Neuronal stem cell (in vitro differentiated cells): Measurements from ENCODE around the gene ACTL6B.

Source experiments
- DNase-seq: peaks from one replicate; pipeline ENCODE4 v3.0.0-alpha.2; 2013; ENCODE audit warnings: low spot score
- H2AFZ ChIP-seq: one replicate; pipeline ENCODE4 v1.6.1; 2013; ENCODE audit warnings: mild to moderate bottlenecking, low read length, inconsistent platforms
- H2AK5ac ChIP-seq: 2 replicates; pipeline ENCODE4 v1.6.1; 2013; ENCODE audit warnings: low read depth, mild to moderate bottlenecking, inconsistent platforms, low read length, moderate library complexity, mixed read lengths
- H2BK120ac ChIP-seq: 2 replicates; pipeline ENCODE4 v1.6.1; 2013; ENCODE audit warnings: low read depth, mild to moderate bottlenecking, inconsistent platforms, low read length, moderate library complexity, mixed read lengths
- H2BK12ac ChIP-seq: one replicate; pipeline ENCODE4 v1.6.1; 2013; ENCODE audit warnings: low read length, inconsistent platforms
- H2BK15ac ChIP-seq: 2 replicates; pipeline ENCODE4 v1.6.1; 2013; ENCODE audit warnings: mild to moderate bottlenecking, low read length, inconsistent platforms, mixed read lengths
- H2BK5ac ChIP-seq: one replicate; pipeline ENCODE4 v1.6.1; 2013; ENCODE audit warnings: inconsistent platforms, mild to moderate bottlenecking, low read length, moderate library complexity
- H3K14ac ChIP-seq: one replicate; pipeline ENCODE4 v1.6.1; 2013; ENCODE audit warnings: low read length, inconsistent platforms
- H3K18ac ChIP-seq: 2 replicates; pipeline ENCODE4 v1.6.1; 2013; ENCODE audit warnings: low read length, inconsistent platforms
- H3K23ac ChIP-seq: 2 replicates; pipeline ENCODE4 v1.6.1; 2013; ENCODE audit warnings: low read depth, mild to moderate bottlenecking, mixed read lengths, low read length, inconsistent platforms; ENCODE audit not compliant: poor library complexity
- H3K27ac ChIP-seq: replicated peaks from 3 replicates; pipeline ENCODE4 v1.5.1; 2013; ENCODE audit warnings: low read length, inconsistent platforms
- H3K27me3 ChIP-seq, 3 experiments: 2 replicates each; pipeline ENCODE4 v1.6.1; 2013; ENCODE audit warnings: low read length in 3 of 3, mild to moderate bottlenecking in 2 of 3, inconsistent platforms in 1 of 3, low read depth in 1 of 3, mixed read lengths in 1 of 3, moderate library complexity in 1 of 3; ENCODE audit not compliant: control insufficient read depth in 3 of 3, insufficient read depth in 3 of 3
- H3K36me3 ChIP-seq, 2 donors: replicated peaks in 1 of 2; 2 replicates each; pipeline ENCODE4 v1.6.1; 2013; ENCODE audit warnings: low read length in 2 of 2; ENCODE audit not compliant: control insufficient read depth in 2 of 2, insufficient read depth in 2 of 2
- H3K4ac ChIP-seq: 2 replicates; pipeline ENCODE4 v1.6.1; 2013; ENCODE audit warnings: inconsistent platforms, mild to moderate bottlenecking, low read length, moderate library complexity
- H3K4me1 ChIP-seq, 2 donors: 1 replicate in 1 of 2; 2 replicates in 1 of 2; pipeline ENCODE4 v1.6.1; 2013; ENCODE audit warnings: low read length in 2 of 2, low read depth in 1 of 2; ENCODE audit not compliant: control insufficient read depth in 2 of 2, insufficient read depth in 1 of 2
- H3K4me2 ChIP-seq: one replicate; pipeline ENCODE4 v1.6.1; 2013; ENCODE audit warnings: mild to moderate bottlenecking, low read length, inconsistent platforms; ENCODE audit not compliant: insufficient read depth, poor library complexity, severe bottlenecking
- H3K4me3 ChIP-seq, 2 donors: 2 replicates each; pipeline ENCODE4 v1.5.1; 2013; ENCODE audit warnings: low read length in 2 of 2, mild to moderate bottlenecking in 2 of 2, inconsistent platforms in 1 of 2, moderate library complexity in 1 of 2
- H3K79me1 ChIP-seq: one replicate; pipeline ENCODE4 v1.6.1; 2013; ENCODE audit warnings: low read depth, mild to moderate bottlenecking, inconsistent platforms, low read length, moderate library complexity
- H3K9ac ChIP-seq: one replicate; pipeline ENCODE4 v1.6.1; 2013; ENCODE audit warnings: mild to moderate bottlenecking, low read depth, low read length, inconsistent platforms; ENCODE audit not compliant: poor library complexity
- H3K9me3 ChIP-seq, 2 donors: replicated peaks in 1 of 2; 2 replicates each; pipeline versions ENCODE3 to v1.6.1; 2013; ENCODE audit warnings: low read length in 2 of 2, mild to moderate bottlenecking in 2 of 2, inconsistent platforms in 1 of 2, low read depth in 1 of 2, mixed read lengths in 1 of 2, moderate library complexity in 1 of 2; ENCODE audit not compliant: control insufficient read depth in 2 of 2, insufficient read depth in 1 of 2
- H4K8ac ChIP-seq: one replicate; pipeline ENCODE4 v1.6.1; 2013; ENCODE audit warnings: low read depth, mild to moderate bottlenecking, inconsistent platforms, low read length, moderate library complexity
- H4K91ac ChIP-seq: one replicate; pipeline ENCODE4 v1.6.1; 2013; ENCODE audit warnings: low read length, low read depth, mild to moderate bottlenecking, inconsistent platforms; ENCODE audit not compliant: poor library complexity
- WGBS, 2 donors: extraction: QIAGEN DNeasy Blood & Tissue Kit; methylation state at CpG; one replicate each; pipeline ENCODE4 v1.1.7; 2013; ENCODE audit warnings: missing lambda C conversion rate in 2 of 2, mixed read lengths in 1 of 2; ENCODE audit not compliant: insufficient read length in 2 of 2, insufficient replicate concordance in 1 of 2; ENCODE audit errors: extremely low coverage in 2 of 2; 5-methylcytosine and 5-hydroxymethylcytosine counted together

The ACTL6B gene

DNA sequence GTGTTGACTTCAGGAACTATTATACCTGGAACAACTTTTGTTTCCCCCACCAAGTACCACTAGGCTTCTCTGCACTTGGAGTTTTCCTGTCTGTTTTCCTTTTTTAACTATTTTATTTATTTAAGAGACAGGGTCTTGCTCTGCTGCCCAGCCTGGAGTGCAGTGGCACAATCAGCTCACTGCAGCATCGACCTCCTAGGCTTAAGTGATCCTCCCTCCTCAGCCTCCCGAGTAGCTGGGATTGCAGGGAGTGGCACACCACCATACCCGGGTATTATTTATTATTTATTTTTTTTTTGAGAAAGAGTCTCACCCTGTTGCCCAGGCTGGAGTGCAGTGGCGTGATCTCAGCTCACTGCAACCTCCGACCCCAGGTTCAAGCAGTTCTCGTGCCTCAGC lies 39.9 kb upstream of the ACTL6B start:
- H2AFZ ChIP-seq: no peak overlapping the region
- no peak for DNase-seq
- no peak overlapping the region for H2BK120ac ChIP-seq
- H3K9me3 ChIP-seq: no peaks in the 10 kb centered on the region
- no peak overlapping the region for H3K4ac ChIP-seq
- no peak overlapping the region for H3K9ac ChIP-seq
- H2BK15ac ChIP-seq: no peak overlapping the region
- H3K27ac ChIP-seq: no peak overlapping the region
- no peak overlapping the region for H2BK12ac ChIP-seq
- H3K36me3 ChIP-seq: peaks cover 3 to 12% of the 10 kb centered on the region in 2 donors
- H3K27me3 ChIP-seq: peaks cover 0 to 2% (median 0%) of the 10 kb centered on the region in 3 experiments
- no peak overlapping the region for H2BK5ac ChIP-seq
- no peak overlapping the region for H4K91ac ChIP-seq
- no CpG with 5 or more reads among the region's 6 CpGs for WGBS, 2 donors
- no peak overlapping the region for H4K8ac ChIP-seq
- no peak overlapping the region for H3K4me3 ChIP-seq
- no peak overlapping the region for H3K14ac ChIP-seq
- H3K4me2 ChIP-seq: no peak overlapping the region
- no peak overlapping the region for H3K23ac ChIP-seq
- peaks cover 3% of the 10 kb centered on the region for H3K79me1 ChIP-seq
- H3K18ac ChIP-seq: no peak overlapping the region
- peaks cover 6 to 16% of the 10 kb centered on the region in 2 donors for H3K4me1 ChIP-seq
- no peak overlapping the region for H2AK5ac ChIP-seq

DNA sequence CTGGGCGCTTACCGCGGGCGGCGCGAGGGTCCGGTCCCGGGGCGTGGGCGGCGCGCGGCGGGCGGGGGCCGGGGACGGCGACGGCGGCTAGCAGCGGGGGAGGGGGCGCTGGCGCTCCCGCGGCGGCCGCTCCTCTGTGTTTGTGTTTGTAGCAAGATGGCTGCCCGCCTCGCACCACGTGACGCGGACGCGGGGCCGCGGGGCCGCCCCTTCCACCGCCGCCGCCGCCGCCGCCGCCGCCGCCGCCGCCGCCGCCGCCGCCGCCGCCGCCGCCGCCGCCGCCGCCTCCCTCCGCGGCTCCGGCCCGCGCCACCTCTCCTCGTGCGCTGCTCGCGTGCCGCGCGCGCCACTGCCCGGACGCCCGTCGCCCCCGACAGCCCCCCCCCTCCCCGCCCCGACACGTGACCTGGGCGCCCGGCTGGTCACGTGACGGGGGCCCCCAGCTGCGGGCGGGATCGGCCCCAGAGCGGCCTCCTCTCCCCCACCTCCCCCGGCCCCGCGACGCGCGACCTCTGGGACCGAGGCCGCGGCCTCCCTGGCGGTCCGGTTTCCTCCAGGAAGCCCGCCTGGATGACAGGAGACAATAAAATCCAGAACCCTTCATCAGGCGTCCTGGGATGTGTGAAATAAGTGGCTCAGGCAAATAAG lies 38.0 kb upstream of the ACTL6B start, which contains the start of gene GIGYF1:
Gene GIGYF1 (minus strand): TSS at position 153 of the 648 bp plus-strand sequence. CDS start 6,012 bp downstream, outside the sequence.
- Histone ChIP-seq H2AFZ (peak within 1 kb of the TSS; percentile 79), H3K36me3 (peaks cover 11 to 27% of the 10 kb centered on the region in 2 donors), H3K14ac (no peak within 1 kb of the TSS), H3K4ac (no peak within 1 kb of the TSS), H3K27ac (peak within 1 kb of the TSS; percentile 63), H2BK12ac (no peak within 1 kb of the TSS), H3K23ac (no peak within 1 kb of the TSS), H3K18ac (peak within 1 kb of the TSS; percentile 96), H3K4me3 (peak within 1 kb of the TSS; percentile 74 to 79), H3K4me1 (peaks cover 9 to 21% of the 10 kb centered on the region in 2 donors), H2BK15ac (no peak within 1 kb of the TSS), H3K27me3 (peaks cover 0 to 2% (median 0%) of the 10 kb centered on the region in 3 experiments), H2AK5ac (peak within 1 kb of the TSS; percentile 79), H3K9me3 (no peaks in the 10 kb centered on the region), H2BK5ac (peak within 1 kb of the TSS; percentile 7), H3K4me2 (peak within 1 kb of the TSS; percentile 69), H4K91ac (no peak within 1 kb of the TSS), H4K8ac (no peak within 1 kb of the TSS), H3K79me1 (peaks cover 9% of the 10 kb centered on the region), H2BK120ac (no peak within 1 kb of the TSS), H3K9ac (peak within 1 kb of the TSS; percentile 95)
- DNase-seq: no peak
- no CpG with 5 or more reads among the region's 102 CpGs for WGBS, 2 donors

DNA sequence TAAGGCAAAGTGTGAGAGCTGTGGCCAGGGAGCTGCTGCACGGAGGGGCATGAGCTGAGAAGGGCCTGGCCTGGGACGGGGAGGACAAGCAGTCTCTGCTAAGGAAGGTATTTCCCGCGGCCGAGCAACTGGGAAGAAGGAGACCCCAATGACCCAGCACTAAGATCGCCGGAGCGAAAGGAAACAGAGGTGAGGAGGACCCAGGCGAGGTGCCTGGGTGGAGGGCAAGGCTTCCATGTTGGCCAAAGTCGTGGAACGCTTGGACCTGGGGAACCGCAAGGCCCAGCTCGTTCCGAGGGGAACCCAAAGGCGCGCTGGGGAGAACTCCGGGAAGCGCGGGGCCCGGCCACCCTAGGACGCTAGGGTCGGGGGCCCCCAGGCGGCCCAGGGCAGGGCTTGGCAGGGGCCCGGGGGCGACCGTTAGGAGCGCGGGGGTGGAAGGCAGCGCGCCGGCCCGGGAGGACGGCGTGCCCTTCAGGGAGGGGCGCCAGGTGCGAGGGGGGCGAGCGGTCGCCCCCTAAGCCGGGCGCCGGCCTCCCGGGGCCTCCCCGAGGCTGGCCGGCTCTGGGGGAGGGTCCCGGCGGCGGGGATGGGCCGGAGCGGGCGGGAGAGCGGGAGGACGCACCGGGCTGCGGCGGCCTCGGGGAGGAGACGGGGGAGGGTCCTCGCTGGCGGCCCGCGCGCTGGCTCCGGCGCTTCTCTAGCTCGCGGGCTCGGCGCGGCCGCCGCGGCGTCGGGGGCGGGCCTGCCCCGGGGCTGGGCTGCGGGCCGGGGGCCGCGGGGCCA lies 37.3 kb upstream of the ACTL6B start:
- no peak overlapping the region for H2BK120ac ChIP-seq
- H3K4me3 ChIP-seq: peak overlapping the region; percentile 74 to 79
- H2AFZ ChIP-seq: peak overlapping the region; percentile 53
- H3K9me3 ChIP-seq: no peaks in the 10 kb centered on the region
- H3K4me2 ChIP-seq: peak overlapping the region; percentile 69
- peak overlapping the region; percentile 7 for H2BK5ac ChIP-seq
- peak overlapping the region; percentile 95 for H3K9ac ChIP-seq
- H3K4me1 ChIP-seq: peaks cover 9 to 21% of the 10 kb centered on the region in 2 donors
- H3K4ac ChIP-seq: no peak overlapping the region
- H2AK5ac ChIP-seq: peak overlapping the region; percentile 3
- peak overlapping the region; percentile 96 for H3K18ac ChIP-seq
- H4K8ac ChIP-seq: no peak overlapping the region
- no peak overlapping the region for H4K91ac ChIP-seq
- H3K27me3 ChIP-seq: peaks cover 0 to 2% (median 0%) of the 10 kb centered on the region in 3 experiments
- peak overlapping the region; percentile 63 for H3K27ac ChIP-seq
- no peak overlapping the region for H2BK12ac ChIP-seq
- DNase-seq: no peak
- peaks cover 11% of the 10 kb centered on the region for H3K79me1 ChIP-seq
- H3K14ac ChIP-seq: no peak overlapping the region
- H3K36me3 ChIP-seq: peaks cover 17 to 34% of the 10 kb centered on the region in 2 donors
- no peak overlapping the region for H3K23ac ChIP-seq
- H2BK15ac ChIP-seq: no peak overlapping the region
- no CpG with 5 or more reads among the region's 81 CpGs for WGBS, 2 donors

DNA sequence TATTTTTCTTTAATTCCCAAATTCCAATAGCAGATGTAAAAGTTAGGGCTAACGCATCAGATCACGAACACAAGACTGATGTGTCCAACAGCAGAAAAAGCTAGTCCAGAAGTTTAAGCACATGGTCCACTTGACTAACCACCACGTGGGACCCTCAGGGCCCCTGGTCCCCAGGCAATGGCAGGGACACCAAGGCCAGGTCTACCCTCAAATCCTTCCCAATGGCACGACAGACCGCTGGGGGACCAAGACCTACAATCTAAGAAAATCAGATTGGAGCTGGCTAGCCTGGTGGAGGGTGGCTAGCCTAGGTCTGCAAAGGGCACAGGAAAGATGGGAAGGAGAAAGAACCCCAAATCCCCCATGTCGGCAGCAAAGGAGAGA lies 36.3 kb upstream of the ACTL6B start:
- WGBS, 2 donors: no CpG with 5 or more reads among the region's 6 CpGs
- peak overlapping the region; percentile 74 to 79 for H3K4me3 ChIP-seq
- no peak overlapping the region for H2BK12ac ChIP-seq
- no peak overlapping the region for H2BK5ac ChIP-seq
- peak overlapping the region; percentile 69 for H3K4me2 ChIP-seq
- no peak overlapping the region for H3K4ac ChIP-seq
- H3K14ac ChIP-seq: no peak overlapping the region
- H2BK120ac ChIP-seq: no peak overlapping the region
- H3K27me3 ChIP-seq: peaks cover 0 to 2% (median 0%) of the 10 kb centered on the region in 3 experiments
- H4K8ac ChIP-seq: no peak overlapping the region
- no peak overlapping the region for H2BK15ac ChIP-seq
- peaks cover 27 to 44% of the 10 kb centered on the region in 2 donors for H3K36me3 ChIP-seq
- H3K4me1 ChIP-seq: peaks cover 9 to 21% of the 10 kb centered on the region in 2 donors
- H3K18ac ChIP-seq: no peak overlapping the region
- H3K79me1 ChIP-seq: peaks cover 18% of the 10 kb centered on the region
- peak overlapping the region; percentile 12 for H2AK5ac ChIP-seq
- no peaks in the 10 kb centered on the region for H3K9me3 ChIP-seq
- H3K23ac ChIP-seq: no peak overlapping the region
- no peak overlapping the region for H2AFZ ChIP-seq
- no peak overlapping the region for H3K9ac ChIP-seq
- DNase-seq: no peak
- no peak overlapping the region for H3K27ac ChIP-seq
- no peak overlapping the region for H4K91ac ChIP-seq
